Keratinocyte (primary cell): ENCODE data around the gene SNX13. TPM values are rescaled to one million over a fixed set of nuclear protein-coding genes. Genes with fewer than 3 reads are reported as not detected.

Source experiments
- DNase-seq: peaks from one replicate; pipeline ENCODE4 v3.0.0-alpha.2; 2011; ENCODE audit warnings: low read depth, missing footprints, low spot score
- FAIRE-seq: peaks from 2 replicates; lab custom pipeline; 2011; peaks lifted over from hg19 to GRCh38; lab: Jason Lieb, UNC
- H2AFZ ChIP-seq: 2 replicates; pipeline ENCODE4 v1.6.0; 2012; ENCODE audit warnings: low read length, control low read depth, inconsistent platforms; ENCODE audit not compliant: control insufficient read depth
- H3K27ac ChIP-seq: 2 replicates; pipeline ENCODE4 v1.5.1; 2011; ENCODE audit warnings: low read length; ENCODE audit not compliant: control insufficient read depth, insufficient read depth
- H3K27me3 ChIP-seq: 3 replicates; pipeline ENCODE4 v1.6.0; 2011; ENCODE audit warnings: low read length; ENCODE audit not compliant: control insufficient read depth, insufficient read depth; ENCODE audit errors: extremely low read depth
- H3K36me3 ChIP-seq, 2 experiments: 2 replicates in 1 of 2; 3 replicates in 1 of 2; pipeline ENCODE4 v1.5.1; 2011; ENCODE audit warnings: low read length in 2 of 2, mild to moderate bottlenecking in 1 of 2; ENCODE audit not compliant: control insufficient read depth in 2 of 2, insufficient read depth in 2 of 2; ENCODE audit errors: extremely low read depth in 1 of 2
- H3K4me1 ChIP-seq: 3 replicates; pipeline ENCODE4 v1.5.1; 2011; ENCODE audit warnings: low read length; ENCODE audit not compliant: control insufficient read depth, insufficient read depth; ENCODE audit errors: extremely low read depth
- H3K4me2 ChIP-seq: 3 replicates; pipeline ENCODE4 v1.6.0; 2011; ENCODE audit warnings: low read depth, low read length; ENCODE audit not compliant: control insufficient read depth, insufficient read depth; ENCODE audit errors: extremely low read depth
- H3K4me3 ChIP-seq, 3 experiments: fragments of 200-600 bp in 1 of 3; sonication (generic) in 1 of 3; 2 replicates in 2 of 3; 3 replicates in 1 of 3; pipeline ENCODE4 v1.5.1; 2011 to 2016; ENCODE audit warnings: low read length in 3 of 3, mild to moderate bottlenecking in 3 of 3, control low read depth in 2 of 3, inconsistent platforms in 1 of 3, low read depth in 1 of 3, mixed read lengths in 1 of 3, mixed run types in 1 of 3, moderate library complexity in 1 of 3; ENCODE audit not compliant: control insufficient read depth in 2 of 3, insufficient read depth in 2 of 3; ENCODE audit errors: extremely low read depth in 1 of 3
- H3K79me2 ChIP-seq: 2 replicates; pipeline ENCODE4 v1.6.0; 2012; ENCODE audit warnings: low read length; ENCODE audit not compliant: control insufficient read depth, insufficient read depth
- H3K9ac ChIP-seq: 3 replicates; pipeline ENCODE4 v1.6.0; 2011; ENCODE audit warnings: low read length; ENCODE audit not compliant: control insufficient read depth, insufficient read depth; ENCODE audit errors: extremely low read depth
- H3K9me1 ChIP-seq: 3 replicates; pipeline ENCODE4 v1.6.0; 2011; ENCODE audit warnings: low read length; ENCODE audit not compliant: control insufficient read depth, insufficient read depth; ENCODE audit errors: extremely low read depth
- H3K9me3 ChIP-seq: 2 replicates; pipeline ENCODE4 v1.5.1; 2012; ENCODE audit warnings: low read depth, low read length; ENCODE audit not compliant: control insufficient read depth
- H4K20me1 ChIP-seq: 3 replicates; pipeline ENCODE4 v1.6.0; 2011; ENCODE audit warnings: low read length; ENCODE audit not compliant: control insufficient read depth, insufficient read depth; ENCODE audit errors: extremely low read depth
- EZH2 ChIP-seq: IDR thresholded peaks from one replicate; pipeline ENCODE4 v1.6.1; 2012; ENCODE audit warnings: inconsistent platforms, mild to moderate bottlenecking, low read length, moderate library complexity
- dilution Hi-C: fragments of 300-500 bp; cut with MboI; formaldehyde crosslinking; loops from one replicate; pipeline ENCODE4 v1.7.0; 2020; ENCODE audit warnings: low sequenced_read_pairs; ENCODE audit not compliant: extremely low pct_ligation_motif_present
- polyA plus RNA-seq, 5 experiments: library from polyadenylated mRNA; depleted of rRNA in 3 of 5; stranded (reverse) in 3 of 5; stranded (forward) in 1 of 5; unstranded in 1 of 5; fragments of >200 nt; gene quantifications; 1 replicate in 1 of 5; 2 replicates in 3 of 5; 3 replicates in 1 of 5; pipeline versions ENCODE4 v1.2.1 to v1.2.3, GENCODE V29; 2011 to 2012; ENCODE audit warnings: missing spikeins in 2 of 5, low read depth in 1 of 5, low replicate concordance in 1 of 5
- TF ChIP-seq, protein P1 (sequence below), 3 experiments: IDR thresholded peaks in 1 of 3; conservative IDR thresholded peaks in 1 of 3; optimal IDR thresholded peaks in 1 of 3; 2 replicates in 2 of 3; 3 replicates in 1 of 3; pipeline versions ENCODE3 to v1.5.1; 2011; ENCODE audit warnings: low read length in 3 of 3, mild to moderate bottlenecking in 3 of 3, moderate library complexity in 2 of 3, control low read depth in 1 of 3, inconsistent platforms in 1 of 3; ENCODE audit not compliant: insufficient read depth in 2 of 3; ENCODE audit errors: extremely low read depth in 1 of 3

The SNX13 gene
- polyA plus RNA-seq, 1 donor (not counting 4 experiments of a cell fraction or from before 2014, with no cell fraction given): 22.6 TPM

DNA sequence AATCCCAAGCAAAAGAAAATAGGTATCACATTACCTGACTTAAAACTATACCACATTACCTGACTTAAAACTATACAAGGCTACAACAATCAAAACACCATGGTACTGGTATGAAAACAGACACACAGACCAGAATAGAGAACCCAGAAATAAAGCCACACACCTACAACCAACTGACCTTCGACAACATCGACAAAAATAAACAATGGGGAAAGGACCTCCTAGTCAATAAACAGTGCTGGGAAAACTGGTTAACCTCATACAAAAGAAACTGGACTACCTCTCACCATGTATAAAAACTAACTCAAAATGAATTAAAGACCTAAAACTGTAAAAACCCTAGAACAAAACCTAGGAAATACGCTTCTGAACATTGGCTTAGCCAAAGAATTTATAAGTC, 22.5 kb downstream of the SNX13 start:
- no peak for FAIRE-seq

DNA sequence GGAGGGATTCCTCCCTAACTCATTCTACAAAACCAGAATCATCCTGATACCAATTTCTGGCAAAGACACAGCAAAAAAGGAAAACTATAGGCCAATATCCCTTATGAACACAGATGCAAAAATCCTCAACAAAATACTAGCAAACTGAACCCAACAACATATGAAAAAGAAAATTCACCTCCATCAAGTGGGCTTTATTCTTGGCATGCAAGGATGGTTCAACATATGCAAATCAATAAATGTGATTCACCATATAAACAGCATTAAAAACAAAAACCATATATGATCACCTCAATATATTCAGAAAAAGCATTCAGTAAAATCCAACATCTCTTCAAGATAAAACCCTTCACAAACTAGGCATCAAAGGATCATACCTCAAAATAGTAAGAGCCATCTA, 23.5 kb downstream of the SNX13 start:
- Histone ChIP-seq H3K9me1 (no peaks in the 10 kb centered on the region), H3K36me3 (no peaks in the 10 kb centered on the region), H3K4me2 (no peak overlapping the region), H3K9me3 (no peaks in the 10 kb centered on the region), H3K4me1 (no peaks in the 10 kb centered on the region), H4K20me1 (no peaks in the 10 kb centered on the region), H3K27me3 (no peaks in the 10 kb centered on the region), H3K9ac (no peak overlapping the region), H2AFZ (no peak overlapping the region), H3K79me2 (peaks cover 74% of the 10 kb centered on the region), H3K4me3 (no peak overlapping the region), H3K27ac (no peak overlapping the region)
- no peak for FAIRE-seq
- DNase-seq: no peak
- dilution Hi-C loops: no loop called here
- TF ChIP-seq EZH2: no peak
- TF ChIP-seq, protein P1, sequence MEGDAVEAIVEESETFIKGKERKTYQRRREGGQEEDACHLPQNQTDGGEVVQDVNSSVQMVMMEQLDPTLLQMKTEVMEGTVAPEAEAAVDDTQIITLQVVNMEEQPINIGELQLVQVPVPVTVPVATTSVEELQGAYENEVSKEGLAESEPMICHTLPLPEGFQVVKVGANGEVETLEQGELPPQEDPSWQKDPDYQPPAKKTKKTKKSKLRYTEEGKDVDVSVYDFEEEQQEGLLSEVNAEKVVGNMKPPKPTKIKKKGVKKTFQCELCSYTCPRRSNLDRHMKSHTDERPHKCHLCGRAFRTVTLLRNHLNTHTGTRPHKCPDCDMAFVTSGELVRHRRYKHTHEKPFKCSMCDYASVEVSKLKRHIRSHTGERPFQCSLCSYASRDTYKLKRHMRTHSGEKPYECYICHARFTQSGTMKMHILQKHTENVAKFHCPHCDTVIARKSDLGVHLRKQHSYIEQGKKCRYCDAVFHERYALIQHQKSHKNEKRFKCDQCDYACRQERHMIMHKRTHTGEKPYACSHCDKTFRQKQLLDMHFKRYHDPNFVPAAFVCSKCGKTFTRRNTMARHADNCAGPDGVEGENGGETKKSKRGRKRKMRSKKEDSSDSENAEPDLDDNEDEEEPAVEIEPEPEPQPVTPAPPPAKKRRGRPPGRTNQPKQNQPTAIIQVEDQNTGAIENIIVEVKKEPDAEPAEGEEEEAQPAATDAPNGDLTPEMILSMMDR (optimal IDR thresholded peaks at IDR 0.05 in 1 of 3, IDR thresholded peaks at IDR 0.05 in 1 of 3, conservative IDR thresholded peaks at IDR 0.05 in 1 of 3; ENCODE audit: extremely low read depth in 1 of 3, insufficient read depth in 2 of 3, low read length in 3 of 3): no peak

More for the DNA sequence above, 22.5 kb downstream of the SNX13 start:
- Histone ChIP-seq H3K4me3 (no peak overlapping the region), H3K79me2 (peaks cover 73% of the 10 kb centered on the region), H3K27ac (no peak overlapping the region), H3K9me1 (no peaks in the 10 kb centered on the region), H3K4me2 (no peak overlapping the region), H3K27me3 (no peaks in the 10 kb centered on the region), H3K9me3 (no peaks in the 10 kb centered on the region), H3K36me3 (no peaks in the 10 kb centered on the region), H4K20me1 (no peaks in the 10 kb centered on the region), H2AFZ (no peak overlapping the region), H3K4me1 (no peaks in the 10 kb centered on the region), H3K9ac (no peak overlapping the region)
- TF ChIP-seq, protein P1 (optimal IDR thresholded peaks at IDR 0.05 in 1 of 3, IDR thresholded peaks at IDR 0.05 in 1 of 3, conservative IDR thresholded peaks at IDR 0.05 in 1 of 3; ENCODE audit: extremely low read depth in 1 of 3, insufficient read depth in 2 of 3, low read length in 3 of 3): no peak
- TF ChIP-seq EZH2: no peak
- DNase-seq: no peak
- dilution Hi-C loops: no loop called here
